Fibroblast of lung (primary cell): Measurements from ENCODE around the gene SLC24A3. TPM values are rescaled to one million over a fixed set of nuclear protein-coding genes. Genes with fewer than 3 reads are reported as not detected.

ENCODE experiments used
- DNase-seq, 2 donors: peaks; one replicate each; pipeline versions ENCODE4 v3.0.0 to v3.0.0-alpha.2; 2010; ENCODE audit warnings: low read depth in 2 of 2
- H2AFZ ChIP-seq: 2 replicates; pipeline ENCODE4 v1.5.1; 2012; ENCODE audit warnings: low read length, control low read depth, inconsistent platforms
- H3K27ac ChIP-seq: 2 replicates; pipeline ENCODE4 v1.5.1; 2011; ENCODE audit warnings: low read length, control low read depth; ENCODE audit not compliant: insufficient read depth
- H3K27me3 ChIP-seq: 2 replicates; pipeline ENCODE4 v1.5.1; 2011; ENCODE audit warnings: mild to moderate bottlenecking, low read length; ENCODE audit not compliant: control insufficient read depth, insufficient read depth
- H3K36me3 ChIP-seq: 2 replicates; pipeline ENCODE4 v1.5.1; 2011; ENCODE audit warnings: low read length; ENCODE audit not compliant: control insufficient read depth, insufficient read depth
- H3K4me1 ChIP-seq: 2 replicates; pipeline ENCODE4 v1.5.1; 2011; ENCODE audit warnings: low read length; ENCODE audit not compliant: control insufficient read depth, insufficient read depth; ENCODE audit errors: extremely low read depth
- H3K4me2 ChIP-seq: 2 replicates; pipeline ENCODE4 v1.5.1; 2011; ENCODE audit warnings: low read length, control low read depth; ENCODE audit not compliant: insufficient read depth; ENCODE audit errors: extremely low read depth
- H3K4me3 ChIP-seq, 4 experiments: fragments of 200-600 bp in 1 of 4; sonication (generic) in 1 of 4; replicated peaks in 1 of 4; 2 replicates each; pipeline ENCODE4 v1.5.1; 2011 to 2016; ENCODE audit warnings: low read length in 4 of 4, low read depth in 3 of 4, mild to moderate bottlenecking in 3 of 4, control low read depth in 2 of 4, inconsistent platforms in 1 of 4, mixed read lengths in 1 of 4; ENCODE audit not compliant: insufficient read depth in 1 of 4; ENCODE audit errors: control extremely low read depth in 1 of 4
- H3K79me2 ChIP-seq: 2 replicates; pipeline ENCODE4 v1.5.1; 2012; ENCODE audit warnings: mild to moderate bottlenecking, low read length, inconsistent platforms; ENCODE audit not compliant: control insufficient read depth, insufficient read depth
- H3K9ac ChIP-seq: 2 replicates; pipeline ENCODE4 v1.5.1; 2011; ENCODE audit warnings: mild to moderate bottlenecking, low read length, control low read depth; ENCODE audit not compliant: insufficient read depth
- H3K9me3 ChIP-seq: 2 replicates; pipeline ENCODE4 v1.5.1; 2012; ENCODE audit warnings: low read depth, low read length; ENCODE audit not compliant: control insufficient read depth, insufficient read depth
- H4K20me1 ChIP-seq: 2 replicates; pipeline ENCODE4 v1.5.1; 2011; ENCODE audit warnings: low read length; ENCODE audit not compliant: control insufficient read depth, insufficient read depth; ENCODE audit errors: extremely low read depth
- EZH2 ChIP-seq: IDR thresholded peaks from 2 replicates; pipeline ENCODE4 v1.5.1; 2012; ENCODE audit warnings: low read length, control low read depth, mild to moderate bottlenecking; ENCODE audit errors: missing control alignments
- polyA plus RNA-seq, 2 donors: library from polyadenylated mRNA; depleted of rRNA in 1 of 2; stranded (reverse) in 1 of 2; unstranded in 1 of 2; fragments of >200 nt; gene quantifications; 2 replicates each; pipeline ENCODE4 v1.2.1, GENCODE V29; 2011 to 2012; ENCODE audit warnings: missing spikeins in 1 of 2
- total RNA-seq: library from RNA; depleted of rRNA; stranded (reverse); fragments of >200 nt; gene quantifications from 2 replicates; pipeline ENCODE4 v1.2.1, GENCODE V29; 2014
- TF ChIP-seq, protein P1 (sequence below), 2 donors: IDR thresholded peaks in 1 of 2; conservative IDR thresholded peaks in 1 of 2; 1 replicate in 1 of 2; 2 replicates in 1 of 2; pipeline ENCODE4 v1.5.1; 2011 to 2012; ENCODE audit warnings: low read length in 2 of 2, control low read depth in 1 of 2, inconsistent platforms in 1 of 2, low read depth in 1 of 2, mild to moderate bottlenecking in 1 of 2

SLC24A3 gene
- total and polyA plus RNA-seq, 2 donors (not counting 1 experiment from before 2014, with no cell fraction given), result 0.03 to 1.8 TPM

DNA sequence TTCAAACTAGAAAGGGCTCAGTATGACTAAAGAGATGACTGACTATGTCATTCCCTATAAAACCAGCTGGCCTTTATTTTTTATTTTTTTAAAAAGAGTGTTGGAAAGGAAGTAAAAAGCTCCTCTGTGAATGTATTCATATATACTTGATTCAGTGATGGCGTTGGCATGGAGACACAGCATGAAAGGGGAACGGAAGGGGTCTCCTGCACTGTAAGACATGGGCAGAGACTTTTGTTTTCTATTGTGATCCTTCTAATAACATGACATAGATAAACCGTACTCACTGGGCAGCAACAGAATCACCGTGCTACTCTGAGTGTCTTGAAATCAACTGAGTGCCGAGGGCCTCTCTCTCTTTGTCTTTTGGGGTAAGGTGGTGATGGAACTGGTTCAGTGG is 317.6 kb downstream of the SLC24A3 start:
- no peaks in the 10 kb centered on the region for H3K27me3 ChIP-seq
- H3K9me3 ChIP-seq, result no peaks in the 10 kb centered on the region
- no peak for DNase-seq
- no peak overlapping the region for H3K27ac ChIP-seq
- no peak overlapping the region for H3K4me3 ChIP-seq
- no peak overlapping the region for H3K9ac ChIP-seq
- no peak overlapping the region for H2AFZ ChIP-seq
- TF ChIP-seq, protein P1, sequence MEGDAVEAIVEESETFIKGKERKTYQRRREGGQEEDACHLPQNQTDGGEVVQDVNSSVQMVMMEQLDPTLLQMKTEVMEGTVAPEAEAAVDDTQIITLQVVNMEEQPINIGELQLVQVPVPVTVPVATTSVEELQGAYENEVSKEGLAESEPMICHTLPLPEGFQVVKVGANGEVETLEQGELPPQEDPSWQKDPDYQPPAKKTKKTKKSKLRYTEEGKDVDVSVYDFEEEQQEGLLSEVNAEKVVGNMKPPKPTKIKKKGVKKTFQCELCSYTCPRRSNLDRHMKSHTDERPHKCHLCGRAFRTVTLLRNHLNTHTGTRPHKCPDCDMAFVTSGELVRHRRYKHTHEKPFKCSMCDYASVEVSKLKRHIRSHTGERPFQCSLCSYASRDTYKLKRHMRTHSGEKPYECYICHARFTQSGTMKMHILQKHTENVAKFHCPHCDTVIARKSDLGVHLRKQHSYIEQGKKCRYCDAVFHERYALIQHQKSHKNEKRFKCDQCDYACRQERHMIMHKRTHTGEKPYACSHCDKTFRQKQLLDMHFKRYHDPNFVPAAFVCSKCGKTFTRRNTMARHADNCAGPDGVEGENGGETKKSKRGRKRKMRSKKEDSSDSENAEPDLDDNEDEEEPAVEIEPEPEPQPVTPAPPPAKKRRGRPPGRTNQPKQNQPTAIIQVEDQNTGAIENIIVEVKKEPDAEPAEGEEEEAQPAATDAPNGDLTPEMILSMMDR (conservative IDR thresholded peaks at IDR 0.05 in 1 of 2, IDR thresholded peaks at IDR 0.05 in 1 of 2; ENCODE audit: low read depth in 1 of 2, low read length in 2 of 2), result no peak
- no peak for TF ChIP-seq EZH2
- no peak overlapping the region for H3K4me2 ChIP-seq
- H3K4me1 ChIP-seq, result no peaks in the 10 kb centered on the region
- no peaks in the 10 kb centered on the region for H3K36me3 ChIP-seq
- H4K20me1 ChIP-seq, result no peaks in the 10 kb centered on the region
- no peaks in the 10 kb centered on the region for H3K79me2 ChIP-seq

DNA sequence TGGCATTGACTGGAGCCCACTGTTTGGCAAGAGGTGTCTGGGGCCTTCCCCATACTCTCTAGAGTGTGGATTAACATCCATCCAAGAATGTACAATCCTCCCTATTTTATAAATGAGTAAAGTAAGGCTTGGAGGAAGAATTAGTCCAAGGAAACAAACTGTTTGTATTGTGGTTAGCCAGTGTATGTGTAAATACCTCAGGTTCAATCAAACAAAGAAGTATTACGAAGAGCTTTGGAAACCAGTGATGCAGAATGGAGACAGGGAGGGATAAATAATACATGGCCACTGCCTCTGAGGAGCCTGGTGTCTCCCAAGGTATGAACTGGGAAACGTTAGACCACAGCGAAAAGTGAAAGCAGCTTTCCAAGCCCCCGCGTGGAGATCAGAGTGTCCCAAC is 319.0 kb downstream of the SLC24A3 start:
- H3K4me3 ChIP-seq, result no peak overlapping the region
- no peak for DNase-seq
- no peaks in the 10 kb centered on the region for H3K4me1 ChIP-seq
- H3K9ac ChIP-seq, result no peak overlapping the region
- H3K27ac ChIP-seq, result no peak overlapping the region
- no peaks in the 10 kb centered on the region for H3K27me3 ChIP-seq
- no peaks in the 10 kb centered on the region for H3K9me3 ChIP-seq
- H4K20me1 ChIP-seq, result no peaks in the 10 kb centered on the region
- H3K36me3 ChIP-seq, result no peaks in the 10 kb centered on the region
- H3K79me2 ChIP-seq, result no peaks in the 10 kb centered on the region
- no peak for TF ChIP-seq EZH2
- TF ChIP-seq, protein P1 (conservative IDR thresholded peaks at IDR 0.05 in 1 of 2, IDR thresholded peaks at IDR 0.05 in 1 of 2; ENCODE audit: low read depth in 1 of 2, low read length in 2 of 2), result no peak
- H3K4me2 ChIP-seq, result no peak overlapping the region
- no peak overlapping the region for H2AFZ ChIP-seq

DNA sequence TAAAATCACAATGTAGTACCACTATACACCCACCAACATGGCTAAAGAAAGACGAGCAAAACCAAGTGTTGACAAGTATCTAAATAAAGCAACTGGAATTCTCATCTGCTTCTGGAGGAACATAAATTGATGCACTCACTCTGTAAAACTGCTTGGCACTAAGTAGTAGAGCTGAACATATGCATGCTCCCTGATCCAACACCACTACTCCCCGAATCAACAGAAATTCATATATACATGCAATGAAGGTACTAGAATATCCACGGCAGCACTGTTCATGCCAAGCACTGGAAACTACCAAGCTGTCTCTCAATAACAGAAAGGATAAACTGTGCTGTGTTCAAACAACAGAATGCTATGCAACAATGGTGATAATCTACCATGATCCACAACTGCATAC is 326.1 kb downstream of the SLC24A3 start:
- Histone ChIP-seq H3K27ac (no peak overlapping the region), H3K4me3 (no peak overlapping the region), H3K9me3 (no peaks in the 10 kb centered on the region), H3K9ac (no peak overlapping the region), H4K20me1 (no peaks in the 10 kb centered on the region), H3K27me3 (no peaks in the 10 kb centered on the region), H2AFZ (no peak overlapping the region), H3K4me2 (no peak overlapping the region), H3K4me1 (no peaks in the 10 kb centered on the region), H3K79me2 (no peaks in the 10 kb centered on the region), H3K36me3 (no peaks in the 10 kb centered on the region)
- no peak for TF ChIP-seq EZH2
- no peak for DNase-seq
